ENCODE results near the gene NR1I3.

NR1I3 gene

GRCh38 chr1:161191971-161192370 lies 46.0 kb downstream of the NR1I3 start:
- TF ChIP-seq CTCF (IDR thresholded peaks at IDR 0.05): no peak
- peak in 1 of 2 donors; percentile 43 for DNase-seq
- H3K27ac ChIP-seq: no peak overlapping the region
- no peaks in the 10 kb centered on the region for H3K9me3 ChIP-seq
- peaks cover 0 to 13% (median 7%) of the 10 kb centered on the region in 3 donors for H3K36me3 ChIP-seq
- no peak overlapping the region for H3K4me3 ChIP-seq
- H3K4me1 ChIP-seq: peaks cover 0 to 6% (median 0%) of the 10 kb centered on the region in 4 donors
- H3K27me3 ChIP-seq: peaks cover 0 to 14% of the 10 kb centered on the region in 2 donors
- intact Hi-C loops (cut with DNase I; ENCODE audit: low total_unique reads): no loop called here

- DNase-seq: peak in 1 of 2 donors; percentile 65
- H3K4me3 ChIP-seq: no peak overlapping the region
- no peak for TF ChIP-seq CTCF (IDR thresholded peaks at IDR 0.05)
- H3K36me3 ChIP-seq: peaks cover 0 to 13% (median 7%) of the 10 kb centered on the region in 3 donors
- H3K9me3 ChIP-seq: no peaks in the 10 kb centered on the region
- intact Hi-C loops (cut with DNase I; ENCODE audit: low total_unique reads): no loop called here
- H3K4me1 ChIP-seq: peaks cover 0 to 3% (median 0%) of the 10 kb centered on the region in 4 donors
- no peak overlapping the region for H3K27ac ChIP-seq
- H3K27me3 ChIP-seq: peaks cover 0 to 5% of the 10 kb centered on the region in 2 donors
Measured at GRCh38 chr1:161190962-161191521, 47.0 kb downstream of the NR1I3 start.

- Histone ChIP-seq H3K36me3 (peaks cover 0 to 13% (median 7%) of the 10 kb centered on the region in 3 donors), H3K27ac (no peak overlapping the region), H3K9me3 (no peaks in the 10 kb centered on the region), H3K27me3 (no peaks in the 10 kb centered on the region), H3K4me3 (no peak overlapping the region), H3K4me1 (peaks cover 0 to 13% (median 6%) of the 10 kb centered on the region in 4 donors)
- peak in 1 of 2 donors; percentile 15 for DNase-seq
- no peak for TF ChIP-seq CTCF (IDR thresholded peaks at IDR 0.05)
- intact Hi-C loops (cut with DNase I; ENCODE audit: low total_unique reads): no loop called here
Measured at GRCh38 chr1:161189036-161189435, 49.0 kb downstream of the NR1I3 start.

- Histone ChIP-seq H3K4me3 (no peak overlapping the region), H3K27ac (no peak overlapping the region), H3K27me3 (no peaks in the 10 kb centered on the region), H3K9me3 (no peaks in the 10 kb centered on the region), H3K36me3 (peaks cover 0 to 13% (median 7%) of the 10 kb centered on the region in 3 donors), H3K4me1 (peaks cover 0 to 13% (median 6%) of the 10 kb centered on the region in 4 donors)
- intact Hi-C loops (cut with DNase I; ENCODE audit: low total_unique reads): no loop called here
- DNase-seq: peak in 1 of 2 donors; percentile 4
- TF ChIP-seq CTCF (IDR thresholded peaks at IDR 0.05): no peak
Measured at GRCh38 chr1:161188381-161188780, 49.6 kb downstream of the NR1I3 start.

GRCh38 chr1:161187311-161187710 lies 50.7 kb downstream of the NR1I3 start:
- Histone ChIP-seq H3K4me1 (peaks cover 0 to 13% (median 6%) of the 10 kb centered on the region in 4 donors), H3K27me3 (no peaks in the 10 kb centered on the region), H3K9me3 (no peaks in the 10 kb centered on the region), H3K4me3 (no peak overlapping the region), H3K36me3 (peaks cover 0 to 13% (median 7%) of the 10 kb centered on the region in 3 donors), H3K27ac (no peak overlapping the region)
- TF ChIP-seq CTCF (IDR thresholded peaks at IDR 0.05): no peak
- intact Hi-C loops (cut with DNase I; ENCODE audit: low total_unique reads): no loop called here
- peak in 1 of 2 donors; percentile 53 for DNase-seq

Measured in tibial artery (tissue), 4 donors.